ENCODE data around the gene RMI2.

RMI2 gene

DNA sequence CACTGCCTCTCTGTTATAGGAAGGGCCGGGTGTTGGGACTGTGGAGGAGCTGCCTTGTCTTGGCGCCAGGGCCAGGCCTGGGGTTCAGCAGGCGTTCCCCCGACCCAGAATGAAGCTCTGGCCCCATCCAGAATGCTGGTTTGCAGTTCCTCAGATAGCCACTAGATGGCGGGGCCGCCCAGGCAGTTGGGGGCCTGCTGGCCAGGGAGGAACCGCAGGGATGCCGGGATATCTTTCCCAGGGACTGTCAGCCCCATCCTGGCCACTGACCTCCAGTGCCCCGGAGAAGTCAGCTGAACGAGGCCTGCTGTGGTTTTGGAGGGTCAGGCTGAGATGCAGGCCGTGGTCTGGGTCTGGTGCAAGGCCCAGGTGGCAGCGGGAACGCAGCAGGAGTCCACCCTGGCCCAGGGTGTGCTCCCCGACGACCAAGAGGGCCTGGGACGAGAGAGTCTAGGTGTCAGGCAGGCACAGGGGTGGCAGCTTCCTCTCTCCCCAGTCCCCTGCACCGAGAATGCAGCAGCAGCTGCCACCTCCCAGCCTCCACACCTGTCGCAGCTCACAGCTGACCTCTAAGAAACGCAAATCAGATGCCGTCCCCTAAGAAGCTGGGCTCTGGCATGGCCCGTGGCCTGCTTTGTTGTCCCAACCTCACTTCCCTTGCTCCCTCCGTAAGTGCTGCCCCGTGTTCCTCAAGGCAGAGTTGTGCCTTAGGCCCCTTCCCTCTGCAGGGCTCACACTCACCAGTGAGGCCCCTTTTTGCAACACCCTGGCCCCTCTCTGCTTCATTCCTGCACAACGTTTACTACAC is 51.2 kb downstream of the RMI2 start:
- TF ChIP-seq, protein P1, sequence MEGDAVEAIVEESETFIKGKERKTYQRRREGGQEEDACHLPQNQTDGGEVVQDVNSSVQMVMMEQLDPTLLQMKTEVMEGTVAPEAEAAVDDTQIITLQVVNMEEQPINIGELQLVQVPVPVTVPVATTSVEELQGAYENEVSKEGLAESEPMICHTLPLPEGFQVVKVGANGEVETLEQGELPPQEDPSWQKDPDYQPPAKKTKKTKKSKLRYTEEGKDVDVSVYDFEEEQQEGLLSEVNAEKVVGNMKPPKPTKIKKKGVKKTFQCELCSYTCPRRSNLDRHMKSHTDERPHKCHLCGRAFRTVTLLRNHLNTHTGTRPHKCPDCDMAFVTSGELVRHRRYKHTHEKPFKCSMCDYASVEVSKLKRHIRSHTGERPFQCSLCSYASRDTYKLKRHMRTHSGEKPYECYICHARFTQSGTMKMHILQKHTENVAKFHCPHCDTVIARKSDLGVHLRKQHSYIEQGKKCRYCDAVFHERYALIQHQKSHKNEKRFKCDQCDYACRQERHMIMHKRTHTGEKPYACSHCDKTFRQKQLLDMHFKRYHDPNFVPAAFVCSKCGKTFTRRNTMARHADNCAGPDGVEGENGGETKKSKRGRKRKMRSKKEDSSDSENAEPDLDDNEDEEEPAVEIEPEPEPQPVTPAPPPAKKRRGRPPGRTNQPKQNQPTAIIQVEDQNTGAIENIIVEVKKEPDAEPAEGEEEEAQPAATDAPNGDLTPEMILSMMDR (IDR thresholded peaks at IDR 0.05; ENCODE audit: insufficient read depth, low read length, poor library complexity, severe bottlenecking): peak; percentile 99
- Histone ChIP-seq H3K36me3 (ENCODE audit: control insufficient read depth, insufficient read depth, low read length) (no peaks in the 10 kb centered on the region), H3K4me3 (replicated peaks; ENCODE audit: low read depth, low read length) (no peak overlapping the region), H3K27me3 (replicated peaks; ENCODE audit: control insufficient read depth, insufficient read depth, low read length) (no peaks in the 10 kb centered on the region; the same call in 1 of the 2 replicates)
- peak; percentile 43 for DNase-seq (ENCODE audit: extremely low read depth, insufficient read length)

DNA sequence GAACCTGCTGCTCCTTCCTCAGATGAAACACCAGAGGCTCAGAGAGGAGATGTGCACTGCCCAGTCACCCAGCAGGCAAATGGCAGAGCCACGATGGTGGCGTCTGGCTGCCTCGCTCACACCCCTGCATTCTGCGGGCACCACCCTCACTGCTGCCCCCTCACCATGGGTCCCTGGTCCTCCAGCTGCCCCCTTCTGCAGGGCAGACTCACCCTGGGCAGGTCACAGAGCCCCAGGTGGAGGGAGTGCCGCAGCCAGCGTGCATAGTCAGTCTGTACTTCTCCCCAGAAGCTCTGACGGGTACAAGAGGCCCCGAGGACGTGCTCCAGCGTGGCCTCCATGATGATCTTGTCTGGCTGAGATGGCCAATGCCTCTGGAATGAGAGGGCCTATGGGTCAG is 52.9 kb downstream of the RMI2 start:
- Histone ChIP-seq H3K27me3 (replicated peaks; ENCODE audit: control insufficient read depth, insufficient read depth, low read length) (no peaks in the 10 kb centered on the region; the same call in none of the 2 replicates), H3K4me3 (replicated peaks; ENCODE audit: low read depth, low read length) (no peak overlapping the region), H3K36me3 (ENCODE audit: control insufficient read depth, insufficient read depth, low read length) (no peaks in the 10 kb centered on the region)
- TF ChIP-seq, protein P1 (IDR thresholded peaks at IDR 0.05; ENCODE audit: insufficient read depth, low read length, poor library complexity, severe bottlenecking): no peak
- DNase-seq (ENCODE audit: extremely low read depth, insufficient read length): no peak

DNA sequence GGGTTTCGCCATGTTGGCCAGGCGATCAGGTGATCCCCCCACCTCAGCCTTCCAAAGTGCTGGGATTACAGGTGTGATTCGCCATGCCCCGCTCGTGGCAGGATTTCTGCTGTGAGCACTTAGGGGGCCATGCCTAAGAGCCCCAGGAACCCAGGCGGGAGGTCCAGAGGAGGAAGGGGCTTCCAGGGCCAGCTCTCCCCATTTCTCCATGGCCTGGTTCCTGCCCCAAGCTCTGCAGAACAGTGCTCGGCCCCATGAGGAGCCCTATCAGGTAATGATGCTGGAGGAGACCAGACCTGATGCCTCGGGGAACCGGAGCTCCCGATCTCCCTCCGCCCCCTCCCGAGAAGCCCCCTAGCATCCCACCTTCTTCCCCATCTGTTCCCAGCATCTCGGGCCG is 53.6 kb downstream of the RMI2 start:
- DNase-seq (ENCODE audit: extremely low read depth, insufficient read length): no peak
- no peaks in the 10 kb centered on the region for H3K36me3 ChIP-seq (ENCODE audit: control insufficient read depth, insufficient read depth, low read length)
- H3K4me3 ChIP-seq (replicated peaks; ENCODE audit: low read depth, low read length): no peak overlapping the region
- TF ChIP-seq, protein P1 (IDR thresholded peaks at IDR 0.05; ENCODE audit: insufficient read depth, low read length, poor library complexity, severe bottlenecking): no peak
- H3K27me3 ChIP-seq (replicated peaks; ENCODE audit: control insufficient read depth, insufficient read depth, low read length): no peaks in the 10 kb centered on the region; the same call in none of the 2 replicates

DNA sequence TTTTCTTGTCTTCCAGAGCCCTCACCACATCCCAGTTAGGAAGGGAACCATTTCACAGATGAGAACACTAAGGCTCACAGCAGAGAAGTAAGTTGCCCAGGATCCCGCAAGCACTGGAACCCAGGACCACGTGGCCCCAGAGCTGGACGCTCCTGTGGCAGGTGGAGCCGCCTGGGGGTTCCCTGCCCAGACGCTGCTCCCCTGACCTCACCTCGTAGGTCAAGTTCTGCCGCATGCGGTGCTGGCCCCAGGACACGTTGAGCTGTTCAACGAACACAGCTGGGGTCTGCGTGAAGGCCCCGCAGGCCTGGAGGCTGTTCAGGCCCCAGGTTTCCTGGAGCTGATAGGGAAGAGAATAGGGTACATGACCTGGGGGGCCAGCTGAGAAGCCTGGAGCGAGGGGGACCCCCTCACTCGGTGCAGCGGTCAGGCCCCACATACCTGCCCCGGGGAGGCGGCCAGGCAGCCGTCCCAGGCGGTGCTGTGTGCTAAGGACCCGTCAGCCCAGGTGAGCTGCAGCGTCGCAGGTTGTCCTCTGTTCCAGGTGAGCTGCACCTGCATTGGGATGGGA is 54.1 kb downstream of the RMI2 start:
- H3K27me3 ChIP-seq (replicated peaks; ENCODE audit: control insufficient read depth, insufficient read depth, low read length): no peaks in the 10 kb centered on the region; the same call in none of the 2 replicates

DNA sequence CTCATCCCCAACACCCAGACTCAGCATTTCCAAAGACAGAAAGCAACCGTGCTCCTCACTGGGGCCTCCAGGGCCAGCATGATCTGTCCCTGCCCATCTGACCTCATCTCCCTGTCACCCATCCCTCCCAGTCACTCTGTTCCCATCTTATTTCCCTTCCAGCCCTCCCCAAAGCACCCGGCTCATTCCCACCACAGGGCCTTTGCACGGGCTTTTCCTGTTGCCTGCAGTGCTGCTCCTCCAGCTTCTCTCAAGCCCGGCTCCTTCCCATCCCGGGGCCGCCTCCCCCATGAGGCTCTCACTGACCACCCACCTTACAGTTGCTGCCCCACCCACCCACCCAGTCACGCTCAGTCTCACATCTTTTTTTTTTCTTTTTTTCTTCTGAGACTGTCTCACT is 54.8 kb downstream of the RMI2 start:
- DNase-seq (ENCODE audit: extremely low read depth, insufficient read length): no peak
- TF ChIP-seq, protein P1 (IDR thresholded peaks at IDR 0.05; ENCODE audit: insufficient read depth, low read length, poor library complexity, severe bottlenecking): no peak
- H3K4me3 ChIP-seq (replicated peaks; ENCODE audit: low read depth, low read length): no peak overlapping the region
- no peaks in the 10 kb centered on the region for H3K36me3 ChIP-seq (ENCODE audit: control insufficient read depth, insufficient read depth, low read length)
- no peaks in the 10 kb centered on the region; the same call in none of the 2 replicates for H3K27me3 ChIP-seq (replicated peaks; ENCODE audit: control insufficient read depth, insufficient read depth, low read length)

More for the DNA sequence above, 54.1 kb downstream of the RMI2 start:
- Histone ChIP-seq H3K4me3 (replicated peaks; ENCODE audit: low read depth, low read length) (no peak overlapping the region), H3K36me3 (ENCODE audit: control insufficient read depth, insufficient read depth, low read length) (no peaks in the 10 kb centered on the region)
- no peak for DNase-seq (ENCODE audit: extremely low read depth, insufficient read length)
- TF ChIP-seq, protein P1 (IDR thresholded peaks at IDR 0.05; ENCODE audit: insufficient read depth, low read length, poor library complexity, severe bottlenecking): no peak

Measured in GM06990 (cell line).